Kidney tubule cell (primary cell): ENCODE results near the gene MYEOV.

Experiments
- DNase-seq: peaks from one replicate; pipeline ENCODE4 v3.0.0-alpha.2; 2018; ENCODE audit warnings: low spot score

MYEOV gene

DNA sequence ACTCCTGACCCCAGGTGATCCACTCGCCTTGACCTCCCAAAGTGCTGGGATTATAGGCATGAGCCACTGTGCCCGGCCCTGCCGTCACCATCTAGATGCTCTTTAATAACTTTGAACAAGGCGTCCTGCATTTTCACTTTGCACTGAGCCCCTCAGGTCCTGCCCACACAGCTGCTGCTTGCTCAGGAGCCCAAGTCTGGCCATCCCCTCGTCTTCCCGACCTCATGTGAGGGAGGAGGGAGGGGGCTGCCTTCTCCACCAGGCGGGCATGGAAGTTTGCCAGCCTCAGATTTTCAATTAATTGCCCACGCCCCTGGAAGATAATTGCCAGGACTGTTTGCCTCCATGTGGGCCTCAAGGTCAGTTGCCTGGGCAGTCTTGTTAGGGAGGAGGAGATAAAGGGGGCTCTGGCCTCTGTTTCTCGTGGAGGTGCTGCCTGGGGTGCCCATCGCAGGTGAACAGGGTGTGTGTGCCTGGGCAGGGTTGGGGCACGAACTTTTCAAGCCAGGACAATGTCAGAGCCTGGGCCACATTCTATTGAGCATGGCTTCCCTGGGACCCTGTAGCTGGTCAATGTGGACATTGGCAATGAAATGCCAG is 27.9 kb upstream of the MYEOV start:
- no peak for DNase-seq

DNA sequence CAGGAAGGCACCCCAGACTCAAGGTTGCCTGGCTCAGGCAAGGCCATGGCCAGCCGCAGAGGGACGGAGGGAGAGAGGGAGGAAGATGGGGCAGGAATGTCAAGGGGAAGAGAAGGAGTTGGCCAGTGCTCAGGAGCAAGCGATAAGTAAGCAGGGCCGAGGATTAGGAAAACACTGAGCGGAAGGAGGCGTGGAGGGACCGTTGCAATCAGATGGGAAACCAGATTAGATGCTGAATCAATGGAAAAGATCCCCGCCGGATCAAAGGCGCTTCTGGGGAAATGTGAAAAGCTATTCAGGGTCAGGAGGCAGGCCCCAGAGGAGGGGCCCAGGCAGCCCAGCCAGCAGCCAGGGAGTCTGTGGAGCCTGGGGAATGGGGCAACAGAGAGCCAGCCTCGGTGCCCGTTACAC is 26.6 kb upstream of the MYEOV start:
- no peak for DNase-seq

DNA sequence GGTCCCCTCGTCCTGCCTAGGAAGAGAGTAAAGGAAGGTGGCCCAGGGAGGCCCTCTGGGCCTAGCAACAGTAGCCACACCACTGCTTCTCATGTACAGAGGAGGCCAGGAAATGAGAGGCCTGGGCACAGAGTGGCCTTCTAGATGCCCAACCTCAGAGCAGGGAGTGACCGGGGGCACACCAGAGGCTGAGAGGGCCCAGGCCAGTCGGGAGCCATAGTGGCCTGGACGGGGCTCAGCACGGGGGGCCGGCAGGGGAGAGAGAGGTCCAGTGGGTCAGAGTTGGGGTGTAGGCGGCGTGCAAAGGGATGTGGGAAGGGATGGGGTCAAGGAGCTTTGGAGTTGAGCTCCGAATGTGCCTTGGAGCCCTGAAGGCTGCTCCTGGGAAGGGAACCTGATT is 25.0 kb upstream of the MYEOV start:
- DNase-seq: no peak

DNA sequence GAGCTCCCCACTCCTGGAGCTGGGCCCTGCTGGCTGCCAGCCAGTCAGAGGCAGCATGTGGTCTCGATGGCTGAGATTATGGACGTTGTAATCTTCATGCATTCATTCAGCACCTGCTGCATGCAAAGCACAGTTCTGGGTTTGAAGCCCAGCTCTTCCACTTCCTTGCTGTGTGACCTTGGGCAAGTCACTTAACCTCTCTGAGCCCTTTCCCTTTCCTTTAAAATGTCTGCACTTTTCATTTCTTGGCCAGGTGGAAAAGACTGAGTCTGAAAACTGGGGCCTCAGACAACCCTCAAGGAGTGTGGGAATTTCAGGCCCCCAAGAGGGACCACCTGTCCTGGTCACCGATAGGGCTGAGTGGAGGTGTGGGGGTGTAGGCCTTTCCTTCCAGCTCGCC is 24.6 kb upstream of the MYEOV start:
- DNase-seq: no peak

DNA sequence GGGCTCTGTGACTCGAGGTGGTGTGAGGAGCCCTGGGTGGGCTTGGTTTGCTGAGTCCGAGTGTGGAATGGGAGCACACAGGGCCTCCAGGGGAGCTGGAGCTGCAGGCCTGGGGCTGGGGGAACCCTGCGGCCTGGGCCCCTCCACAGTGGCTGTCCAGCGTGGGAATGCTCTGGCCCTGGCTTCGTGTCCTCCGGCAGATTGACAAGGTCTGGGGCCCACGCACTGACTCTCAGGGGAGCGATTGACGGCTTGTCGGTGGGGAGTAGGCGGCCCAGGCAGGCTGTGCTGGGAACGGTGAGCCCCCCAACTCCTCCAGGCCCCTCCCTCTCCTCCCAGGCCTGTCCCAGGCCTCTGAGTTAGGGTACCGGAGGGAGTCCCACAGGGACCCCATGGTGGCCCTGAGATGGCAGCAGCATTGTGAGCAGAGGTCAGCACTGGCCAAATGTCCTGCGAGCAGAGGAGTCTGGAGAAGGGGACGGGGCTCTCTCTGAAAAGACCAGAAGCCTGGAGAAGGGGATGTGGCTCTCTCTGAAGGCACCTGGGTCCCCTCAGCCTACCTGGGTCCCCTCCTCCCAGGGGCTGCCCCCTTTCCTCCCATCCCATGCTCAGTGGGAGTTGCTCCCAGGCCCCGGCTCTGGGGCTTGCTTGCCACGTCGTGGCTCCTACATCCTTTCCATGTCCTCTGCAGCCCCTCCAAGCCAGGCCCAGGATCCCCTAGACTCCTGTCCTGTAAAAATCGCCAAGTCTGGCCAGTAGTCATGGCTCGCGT is 23.8 kb upstream of the MYEOV start:
- no peak for DNase-seq

DNA sequence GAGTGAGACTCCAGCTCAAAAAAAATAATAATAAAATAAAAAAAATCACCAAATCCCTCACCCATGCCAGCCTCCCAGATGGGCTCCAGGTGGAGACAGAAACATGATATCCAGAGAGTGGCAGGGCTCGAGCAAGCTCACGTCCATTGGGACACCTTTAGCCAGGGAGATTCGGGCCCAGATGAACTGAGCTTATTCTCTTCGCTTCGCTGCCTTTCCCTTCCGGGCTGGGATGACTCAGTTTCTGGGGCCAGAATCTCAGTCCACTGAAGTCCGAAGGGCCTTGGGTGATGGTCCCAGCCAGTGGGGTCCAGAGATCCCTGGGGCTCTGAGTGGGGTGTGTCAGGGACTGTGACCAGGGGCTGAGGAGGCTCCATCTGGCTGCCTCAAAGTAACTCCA is 23.0 kb upstream of the MYEOV start:
- DNase-seq: peak; percentile 70

DNA sequence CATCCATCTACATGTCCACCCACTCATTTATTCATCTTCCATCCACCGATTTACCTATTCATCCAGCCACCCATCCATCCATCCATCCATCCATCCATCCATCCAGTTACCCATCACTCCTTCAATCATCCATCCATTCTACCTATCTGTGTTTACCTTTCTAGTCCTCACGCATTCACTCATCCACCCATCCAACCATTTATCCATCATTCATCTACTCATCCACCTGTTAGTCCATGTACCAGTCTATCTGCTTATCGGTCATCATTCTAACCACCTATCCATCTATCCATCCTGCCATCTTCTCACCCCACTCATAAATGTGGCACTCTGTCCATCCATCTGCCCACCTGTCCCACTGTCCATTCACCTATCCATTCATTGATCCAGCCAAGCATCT is 21.9 kb upstream of the MYEOV start:
- DNase-seq: no peak

GRCh38 chr11:69272831-69273485 is 21.0 kb upstream of the MYEOV start:
- no peak for DNase-seq

DNA sequence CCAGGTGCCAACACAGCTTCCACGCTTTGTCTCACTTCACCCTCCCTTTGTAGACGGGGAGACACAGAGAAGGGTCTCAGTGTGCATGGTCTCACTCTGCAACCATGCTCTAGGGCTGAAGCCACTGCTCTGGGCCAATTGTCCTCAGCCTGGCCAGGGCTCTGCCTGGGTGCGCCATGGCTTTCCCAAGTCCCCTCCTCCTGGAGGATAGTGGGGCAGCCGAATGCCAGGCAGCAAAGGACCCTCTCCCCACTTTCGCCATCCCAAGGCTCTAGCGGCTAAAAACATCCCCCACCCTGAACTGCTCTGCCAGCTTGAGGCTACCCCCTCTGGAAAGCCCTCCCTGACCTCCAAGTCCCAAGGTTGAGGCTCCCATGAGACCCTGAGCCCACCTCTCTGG is 20.4 kb upstream of the MYEOV start:
- no peak for DNase-seq

- DNase-seq: peak; percentile 75
Measured at GRCh38 chr11:69274531-69275016, 19.4 kb upstream of the MYEOV start.

- no peak for DNase-seq
Measured at GRCh38 chr11:69275178-69275577, 18.8 kb upstream of the MYEOV start.

DNA sequence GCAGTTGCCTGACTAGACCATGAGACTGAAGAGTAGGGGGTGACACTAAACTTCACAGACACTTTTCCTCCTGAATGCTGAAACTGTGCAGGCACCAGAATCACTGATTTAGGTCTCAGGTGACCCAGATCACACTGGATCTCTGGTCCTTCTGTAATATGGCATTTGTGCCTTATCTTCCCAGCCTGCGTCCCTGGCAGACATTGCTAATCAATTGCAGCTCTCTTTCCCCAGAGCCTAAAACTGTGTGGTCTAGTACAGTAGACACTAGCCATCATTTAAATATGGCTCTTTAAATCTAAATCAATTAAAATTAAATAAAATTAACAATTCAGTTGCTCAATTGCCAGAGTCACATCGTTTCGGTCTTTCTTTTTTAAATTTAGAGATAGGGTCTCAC is 17.8 kb upstream of the MYEOV start:
- no peak for DNase-seq

- no peak for DNase-seq
Measured at GRCh38 chr11:69277074-69277809, 16.7 kb upstream of the MYEOV start.

DNA sequence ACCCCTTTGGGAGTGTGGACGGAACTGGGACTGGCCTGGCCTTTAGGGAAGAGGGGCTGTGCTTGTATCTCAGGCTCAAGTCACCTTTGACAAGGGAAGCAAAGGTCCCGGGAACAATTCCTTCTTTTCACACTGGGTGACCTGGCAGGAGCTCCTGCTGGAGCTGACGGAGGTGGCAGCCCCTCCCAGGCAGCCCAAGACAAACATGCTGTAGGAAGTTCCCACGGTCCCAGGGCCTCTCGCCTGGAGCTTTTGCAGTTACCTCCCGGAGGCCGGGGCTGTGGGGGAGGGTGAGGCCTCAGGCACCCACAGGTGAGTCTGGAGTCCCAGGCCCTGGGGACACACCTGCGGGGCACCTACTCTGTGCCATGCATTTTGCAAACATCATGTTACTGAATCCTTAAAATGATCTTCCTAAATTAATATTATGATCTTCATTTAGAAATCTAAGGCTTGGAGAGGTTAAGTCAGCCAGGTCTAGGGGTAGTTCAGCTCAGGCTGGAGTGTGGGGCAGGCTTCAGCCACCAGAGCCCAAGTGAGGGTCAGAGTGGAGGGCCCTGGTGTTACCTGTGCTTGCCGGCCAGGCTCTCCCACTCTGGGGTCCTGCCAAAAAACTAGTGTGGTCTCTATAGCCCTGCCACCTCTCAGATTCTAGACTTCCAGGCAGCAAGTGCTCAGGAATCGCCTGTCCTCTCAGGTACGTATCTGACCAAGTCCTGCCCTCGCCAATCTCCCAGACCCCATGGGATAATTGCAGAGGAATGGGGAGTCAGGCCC is 15.7 kb upstream of the MYEOV start:
- peak; percentile 67 for DNase-seq

DNA sequence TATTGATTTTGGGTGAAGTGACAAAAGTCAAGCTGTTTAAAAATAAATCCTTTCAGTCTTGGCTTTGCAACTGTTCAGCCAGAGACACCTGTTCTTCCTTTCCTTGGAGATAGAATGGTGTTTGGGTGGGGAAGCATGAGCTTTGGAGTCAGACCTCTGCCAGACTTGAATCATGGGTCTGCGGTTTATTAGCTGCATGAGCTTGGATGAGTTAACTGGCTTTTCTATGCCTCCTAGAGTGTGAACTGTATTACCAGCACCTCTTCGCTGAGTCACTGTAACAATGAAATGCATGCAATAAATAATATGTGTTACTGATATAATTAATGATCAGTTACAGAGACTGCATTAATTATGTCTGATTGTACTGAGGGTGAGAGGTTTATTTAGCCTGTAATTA is 13.5 kb upstream of the MYEOV start:
- peak; percentile 91 for DNase-seq

- DNase-seq: peak; percentile 97
Measured at GRCh38 chr11:69280994-69281393, 13.0 kb upstream of the MYEOV start.

- DNase-seq: no peak
Measured at GRCh38 chr11:69283446-69283845, 10.5 kb upstream of the MYEOV start.

DNA sequence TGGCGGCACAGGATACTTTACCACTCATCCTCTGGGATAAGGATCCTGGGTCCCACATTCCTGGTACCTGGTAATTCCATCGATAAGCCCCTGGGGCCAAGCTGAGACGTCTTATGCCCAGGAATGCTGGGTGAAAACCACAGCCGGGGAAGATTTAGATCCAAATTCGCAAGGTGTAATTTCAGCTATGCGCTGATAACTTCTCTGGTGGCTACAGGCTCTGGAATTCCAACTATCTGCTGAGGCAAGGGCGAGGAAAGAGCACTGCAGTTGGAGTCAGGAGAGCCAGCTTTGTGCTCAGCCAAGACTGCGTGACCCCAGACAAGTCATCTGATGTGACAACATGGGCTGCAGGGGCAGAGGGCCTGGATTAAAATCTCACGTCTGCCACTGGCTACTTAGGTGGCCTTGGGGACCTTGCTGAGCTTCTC is 9.9 kb upstream of the MYEOV start:
- peak; percentile 43 for DNase-seq

GRCh38 chr11:69285091-69285490 is 8.9 kb upstream of the MYEOV start:
- DNase-seq: no peak

DNA sequence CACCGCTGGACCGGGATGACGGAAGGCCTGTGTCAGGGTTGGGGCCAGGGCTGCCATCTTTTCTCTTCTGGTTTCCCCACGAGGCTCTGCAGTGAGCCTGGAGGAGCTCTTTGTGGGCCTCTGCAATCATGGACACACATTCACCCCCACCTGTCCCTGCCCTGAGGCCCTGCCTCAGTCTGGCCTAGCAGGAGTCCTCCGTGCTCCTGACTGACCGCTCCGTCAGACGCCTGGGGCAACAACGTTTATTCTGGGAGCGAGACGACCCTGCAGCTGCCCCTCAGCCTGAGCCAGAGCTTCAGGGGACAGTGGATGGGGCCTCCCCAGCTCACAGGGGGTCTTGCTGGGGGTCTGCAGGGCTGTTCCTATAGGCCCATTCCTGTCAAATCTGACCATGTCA is 8.2 kb upstream of the MYEOV start:
- no peak for DNase-seq
